Measurements from ENCODE around the gene TP63.

DNA sequence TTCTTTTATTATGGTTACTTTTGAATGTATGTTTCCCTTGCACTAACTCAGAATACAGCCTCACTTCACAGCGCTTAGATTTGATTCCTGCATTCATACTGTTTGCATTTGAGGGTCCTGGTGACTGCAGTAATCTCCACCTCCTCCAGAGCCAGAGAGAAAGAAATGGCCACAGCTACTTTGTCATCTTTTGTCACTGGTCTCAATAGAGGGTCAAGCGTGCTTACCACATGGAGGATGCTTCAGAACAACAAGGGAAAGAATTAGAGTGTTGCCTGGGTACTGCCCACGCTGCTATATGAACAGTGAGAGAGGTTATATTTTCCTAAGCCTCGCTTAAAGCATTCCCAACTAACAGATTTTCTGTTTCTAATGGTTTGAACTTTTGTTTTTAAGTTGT, 190.1 kb downstream of the TP63 start:
- TF ChIP-seq, protein P1, sequence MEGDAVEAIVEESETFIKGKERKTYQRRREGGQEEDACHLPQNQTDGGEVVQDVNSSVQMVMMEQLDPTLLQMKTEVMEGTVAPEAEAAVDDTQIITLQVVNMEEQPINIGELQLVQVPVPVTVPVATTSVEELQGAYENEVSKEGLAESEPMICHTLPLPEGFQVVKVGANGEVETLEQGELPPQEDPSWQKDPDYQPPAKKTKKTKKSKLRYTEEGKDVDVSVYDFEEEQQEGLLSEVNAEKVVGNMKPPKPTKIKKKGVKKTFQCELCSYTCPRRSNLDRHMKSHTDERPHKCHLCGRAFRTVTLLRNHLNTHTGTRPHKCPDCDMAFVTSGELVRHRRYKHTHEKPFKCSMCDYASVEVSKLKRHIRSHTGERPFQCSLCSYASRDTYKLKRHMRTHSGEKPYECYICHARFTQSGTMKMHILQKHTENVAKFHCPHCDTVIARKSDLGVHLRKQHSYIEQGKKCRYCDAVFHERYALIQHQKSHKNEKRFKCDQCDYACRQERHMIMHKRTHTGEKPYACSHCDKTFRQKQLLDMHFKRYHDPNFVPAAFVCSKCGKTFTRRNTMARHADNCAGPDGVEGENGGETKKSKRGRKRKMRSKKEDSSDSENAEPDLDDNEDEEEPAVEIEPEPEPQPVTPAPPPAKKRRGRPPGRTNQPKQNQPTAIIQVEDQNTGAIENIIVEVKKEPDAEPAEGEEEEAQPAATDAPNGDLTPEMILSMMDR (IDR thresholded peaks at IDR 0.05) = no peak
- no peak for TF ChIP-seq POLR2A (IDR thresholded peaks at IDR 0.05)
